Bone marrow (tissue), 2 donors: ENCODE results near the gene CLSTN3.
A peak's percentile ranks its signal among the peaks of the same experiment; 100 is the strongest.

Experiments used
- DNase-seq, 2 donors: peaks; one replicate each; lab custom pipeline; 2025; lab: John Stamatoyannopoulos, UW

CLSTN3 gene

GRCh38 chr12:7125632-7126227 is 4.4 kb upstream of the CLSTN3 start:
- DNase-seq = no peak

GRCh38 chr12:7127916-7128626 is 2.1 kb upstream of the CLSTN3 start:
- no peak for DNase-seq

GRCh38 chr12:7128681-7129286 is 1.4 kb upstream of the CLSTN3 start, which contains the start of gene RBP5:
TSS of gene RBP5 (minus strand) at chr12:7128889. CDS start at chr12:7128775, 114 bp downstream.
- no peak for DNase-seq

- DNase-seq = no peak
Measured at GRCh38 chr12:7129287-7129871, 792 bp upstream of the CLSTN3 start.

GRCh38 chr12:7130701-7131501 is 730 bp downstream of the CLSTN3 start:
- DNase-seq = no peak

GRCh38 chr12:7131502-7131866 is 1.3 kb downstream of the CLSTN3 start:
- no peak for DNase-seq

GRCh38 chr12:7134396-7135166 is 4.4 kb downstream of the CLSTN3 start:
- DNase-seq = no peak

- DNase-seq = no peak
Measured at GRCh38 chr12:7136071-7136470, 5.9 kb downstream of the CLSTN3 start.

- DNase-seq = no peak
Measured at GRCh38 chr12:7136676-7137075, 6.5 kb downstream of the CLSTN3 start.

- DNase-seq = no peak
Measured at GRCh38 chr12:7137908-7138307, 7.7 kb downstream of the CLSTN3 start.

- DNase-seq = no peak
Measured at GRCh38 chr12:7139200-7139599, 9.0 kb downstream of the CLSTN3 start.

GRCh38 chr12:7141351-7142005 is 11.3 kb downstream of the CLSTN3 start:
- no peak for DNase-seq

GRCh38 chr12:7142056-7142644 is 12.0 kb downstream of the CLSTN3 start:
- peak; percentile 2 to 79 for DNase-seq

GRCh38 chr12:7142809-7143465 is 12.8 kb downstream of the CLSTN3 start:
- no peak for DNase-seq

GRCh38 chr12:7143564-7143963 is 13.4 kb downstream of the CLSTN3 start:
- DNase-seq = no peak

- DNase-seq = peak in 1 of 2 donors; percentile 43
Measured at GRCh38 chr12:7144414-7145120, 14.4 kb downstream of the CLSTN3 start.

GRCh38 chr12:7145671-7146070 is 15.5 kb downstream of the CLSTN3 start:
- DNase-seq = no peak

- no peak for DNase-seq
Measured at GRCh38 chr12:7146228-7146627, 16.1 kb downstream of the CLSTN3 start.

- no peak for DNase-seq
Measured at GRCh38 chr12:7146906-7147305, 16.7 kb downstream of the CLSTN3 start.
